ENCODE measurements around the gene FSHR.

FSHR gene

GRCh38 chr2:49042488-49042887 is 111.8 kb downstream of the FSHR start:
- TF ChIP-seq CTCF (IDR thresholded peaks at IDR 0.05; ENCODE audit: low read depth, low read length): no peak

GRCh38 chr2:49041061-49041460 is 113.3 kb downstream of the FSHR start:
- H3K4me3 ChIP-seq (ENCODE audit: low read depth, low read length): no peak overlapping the region
- TF ChIP-seq CTCF (IDR thresholded peaks at IDR 0.05; ENCODE audit: low read depth, low read length): no peak

More at GRCh38 chr2:49042488-49042887, 111.8 kb downstream of the FSHR start:
- H3K4me3 ChIP-seq (ENCODE audit: low read depth, low read length): no peak overlapping the region

GRCh38 chr2:49037197-49037596 is 117.1 kb downstream of the FSHR start:
- TF ChIP-seq CTCF (IDR thresholded peaks at IDR 0.05; ENCODE audit: low read depth, low read length): no peak
- H3K4me3 ChIP-seq (ENCODE audit: low read depth, low read length): no peak overlapping the region

- no peak for TF ChIP-seq CTCF (IDR thresholded peaks at IDR 0.05; ENCODE audit: low read depth, low read length)
- no peak overlapping the region for H3K4me3 ChIP-seq (ENCODE audit: low read depth, low read length)
Observed at GRCh38 chr2:49035481-49035880, 118.8 kb downstream of the FSHR start.

GRCh38 chr2:49033394-49034185 is 120.7 kb downstream of the FSHR start:
- no peak for TF ChIP-seq CTCF (IDR thresholded peaks at IDR 0.05; ENCODE audit: low read depth, low read length)
- no peak overlapping the region for H3K4me3 ChIP-seq (ENCODE audit: low read depth, low read length)

- no peak for TF ChIP-seq CTCF (IDR thresholded peaks at IDR 0.05; ENCODE audit: low read depth, low read length)
- H3K4me3 ChIP-seq (ENCODE audit: low read depth, low read length): no peak overlapping the region
Observed at GRCh38 chr2:49032936-49033335, 121.4 kb downstream of the FSHR start.

- no peak overlapping the region for H3K4me3 ChIP-seq (ENCODE audit: low read depth, low read length)
- no peak for TF ChIP-seq CTCF (IDR thresholded peaks at IDR 0.05; ENCODE audit: low read depth, low read length)
Observed at GRCh38 chr2:49032126-49032525, 122.2 kb downstream of the FSHR start.

Measured in WI38 (cell line).